Calu3 (cell line): ENCODE results near the gene SLX9. TPM values are rescaled to one million over a fixed set of nuclear protein-coding genes. Genes with fewer than 3 reads are reported as not detected.

Experiments
- BruUV-seq: library from RNA; stranded (reverse); fragments of 400-500 nt; replicated peaks from 2 replicates; lab custom pipeline; 2021; lab: Mats Ljungman, UMichigan
- CTCF ChIA-PET: fragments of 300-600 bp; sonication (Branson Sonifier 250); formaldehyde crosslinking; loops from one replicate; lab custom pipeline; 2022; ENCODE audit warnings: antibody characterized with exemption; lab: Charles Lee
- DNase-seq: peaks from one replicate; pipeline ENCODE4 v3.0.0; 2022
- H3K27ac Mint-ChIP-seq: one replicate; pipeline ENCODE4 v1.8.0; 2022; ENCODE audit warnings: mixed read lengths; ENCODE audit not compliant: unreplicated experiment
- H3K27me3 Mint-ChIP-seq: one replicate; pipeline ENCODE4 v1.8.0; 2022; ENCODE audit warnings: mixed read lengths; ENCODE audit not compliant: unreplicated experiment
- H3K36me3 Mint-ChIP-seq: one replicate; pipeline ENCODE4 v1.8.0; 2022; ENCODE audit warnings: mild to moderate bottlenecking, moderate library complexity, mixed read lengths; ENCODE audit not compliant: insufficient read depth, unreplicated experiment
- H3K4me1 Mint-ChIP-seq: one replicate; pipeline ENCODE4 v1.8.0; 2022; ENCODE audit warnings: mild to moderate bottlenecking, low read depth, mixed read lengths; ENCODE audit not compliant: unreplicated experiment
- H3K4me3 Mint-ChIP-seq: one replicate; pipeline ENCODE4 v1.8.0; 2022; ENCODE audit warnings: mild to moderate bottlenecking, low read depth, moderate library complexity, mixed read lengths; ENCODE audit not compliant: unreplicated experiment
- H3K9me3 Mint-ChIP-seq: one replicate; pipeline ENCODE4 v1.8.0; 2022; ENCODE audit warnings: low read depth, mixed read lengths; ENCODE audit not compliant: unreplicated experiment
- CTCF ChIP-seq: fragments of 200-600 bp; IDR thresholded peaks from one replicate; pipeline ENCODE4 v1.8.0; 2022; ENCODE audit warnings: antibody characterized with exemption; ENCODE audit not compliant: unreplicated experiment
- intact Hi-C: fragments of 100-400 bp; cut with micrococcal nuclease; formaldehyde crosslinking; loops from one replicate; pipeline ENCODE4 v1.10.0; 2022; ENCODE audit not compliant: unreplicated experiment
- total RNA-seq: library from RNA; stranded (reverse); gene quantifications from 2 replicates; pipeline ENCODE4 v1.2.3, GENCODE V29; 2022

Gene SLX9
- total RNA-seq, 1 experiment from 2014 or later: 24.6 TPM

DNA sequence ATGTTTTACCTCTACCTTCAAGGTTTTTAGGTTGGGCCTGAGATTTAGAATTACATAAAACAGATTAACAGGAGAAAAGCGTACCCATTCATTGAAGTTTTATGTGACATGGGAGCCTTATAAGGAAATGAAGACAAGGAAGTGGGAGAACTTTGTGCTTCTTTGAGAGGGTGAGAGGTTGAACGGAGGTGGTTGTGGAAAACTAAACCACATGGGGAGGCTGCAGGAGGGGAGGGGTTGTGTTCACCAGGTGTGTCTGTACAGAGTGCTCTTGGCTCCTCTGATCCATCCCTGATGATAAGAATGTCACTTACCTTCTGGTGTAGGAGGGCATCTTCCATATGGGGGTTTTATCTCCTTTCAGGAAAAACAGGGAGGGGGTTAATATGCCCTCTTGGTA is 2.7 kb downstream of the SLX9 start:
- CTCF ChIA-PET: no interaction called here
- BruUV-seq: no TSS peak
- Mint-ChIP-seq H3K27me3 (no peaks in the 10 kb centered on the region), H3K4me1 (peaks cover 21% of the 10 kb centered on the region), H3K4me3 (no peak overlapping the region), H3K9me3 (no peaks in the 10 kb centered on the region), H3K27ac (no peak overlapping the region), H3K36me3 (peaks cover 22% of the 10 kb centered on the region)
- DNase-seq: no peak
- TF ChIP-seq CTCF: no peak
- intact Hi-C loops: no loop called here

GRCh38 chr21:44943005-44943685 is 3.3 kb downstream of the SLX9 start:
- intact Hi-C loops: no loop called here
- Mint-ChIP-seq H3K36me3 (peaks cover 22% of the 10 kb centered on the region), H3K27me3 (no peaks in the 10 kb centered on the region), H3K27ac (no peak overlapping the region), H3K4me3 (no peak overlapping the region), H3K9me3 (no peaks in the 10 kb centered on the region), H3K4me1 (peaks cover 21% of the 10 kb centered on the region)
- DNase-seq: no peak
- CTCF ChIA-PET: no interaction called here
- TF ChIP-seq CTCF: no peak
- no TSS peak for BruUV-seq

GRCh38 chr21:44943686-44944550 is 4.1 kb downstream of the SLX9 start:
- no peak for DNase-seq
- H3K4me1 Mint-ChIP-seq: peaks cover 21% of the 10 kb centered on the region
- no peak for TF ChIP-seq CTCF
- H3K9me3 Mint-ChIP-seq: no peaks in the 10 kb centered on the region
- H3K27me3 Mint-ChIP-seq: no peaks in the 10 kb centered on the region
- intact Hi-C loops: no loop called here
- CTCF ChIA-PET: interaction anchor here (0.6 kb wide), 1 partner anchor 317 kb away, joined by 3 read pairs; the partner anchor contains the start of gene KRTAP10-9
- no peak overlapping the region for H3K27ac Mint-ChIP-seq
- peaks cover 22% of the 10 kb centered on the region for H3K36me3 Mint-ChIP-seq
- no peak overlapping the region for H3K4me3 Mint-ChIP-seq
- BruUV-seq: no TSS peak

DNA sequence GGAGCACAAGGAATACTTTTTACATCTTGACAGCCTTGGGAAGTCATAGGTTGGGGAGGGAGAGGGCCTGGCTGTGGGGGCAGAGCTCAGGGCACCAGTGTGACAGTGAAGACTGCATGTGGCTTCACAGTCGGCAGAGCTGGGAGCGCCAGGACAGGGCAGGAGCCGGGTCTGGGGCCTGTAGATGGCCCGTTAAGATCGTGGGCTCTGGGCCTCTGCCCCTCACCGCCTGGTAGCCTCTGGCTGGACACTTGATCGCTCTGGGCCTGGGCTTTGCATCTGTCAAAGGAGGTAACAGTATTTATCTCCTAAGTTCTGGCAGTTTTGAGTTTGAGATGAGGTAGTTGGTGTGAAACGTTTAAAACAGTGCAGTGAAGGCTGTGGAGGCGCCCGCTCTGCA is 4.8 kb downstream of the SLX9 start:
- no peak for TF ChIP-seq CTCF
- Mint-ChIP-seq H3K4me3 (no peak overlapping the region), H3K9me3 (no peaks in the 10 kb centered on the region), H3K27me3 (no peaks in the 10 kb centered on the region), H3K36me3 (peaks cover 16% of the 10 kb centered on the region), H3K27ac (no peak overlapping the region), H3K4me1 (peaks cover 21% of the 10 kb centered on the region)
- intact Hi-C loops: no loop called here
- DNase-seq: no peak
- no TSS peak for BruUV-seq
- CTCF ChIA-PET: interaction anchor here (0.6 kb wide), 1 partner anchor 318 kb away, joined by 3 read pairs; the partner anchor contains the start of gene KRTAP10-9
